Measurements from ENCODE around the gene CDYL2. TPM values are rescaled to one million over a fixed set of nuclear protein-coding genes. Genes with fewer than 3 reads are reported as not detected.
A peak's percentile ranks its signal among the peaks of the same experiment; 100 is the strongest.
"Not testable (repeated sequence)": the region's sequence is repeated elsewhere in the genome, so short reads cannot be mapped to it uniquely, and the experiment has no call there.

Gene CDYL2
- total RNA-seq, 2 donors from 2014 or later = 12.1 to 16.0 TPM

GRCh38 chr16:80815278-80815677 is 10.9 kb upstream of the CDYL2 start:
- DNase-seq (ENCODE audit: low spot score); intact Hi-C loops (cut with DNase I): not testable (repeated sequence)

DNA sequence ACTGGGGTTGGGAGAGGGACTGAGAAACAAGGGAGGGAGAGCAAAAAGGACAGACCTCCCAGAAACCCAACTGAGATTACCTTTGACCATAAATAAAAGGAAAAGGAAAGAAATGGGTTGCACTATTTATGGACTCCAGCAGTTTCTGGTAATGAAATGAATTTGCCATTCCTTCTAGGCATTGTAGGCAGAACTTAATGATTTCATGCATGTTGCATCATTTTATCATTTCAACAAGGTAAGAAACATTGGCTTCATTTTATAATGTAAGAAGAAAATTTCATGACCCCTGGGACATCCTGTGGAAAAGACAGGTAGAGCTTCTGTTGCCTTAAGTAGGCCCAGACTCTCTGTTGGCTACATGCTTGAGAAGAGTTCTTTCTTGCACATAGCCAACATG is 8.2 kb upstream of the CDYL2 start:
- DNase-seq (ENCODE audit: low spot score) = no peak
- intact Hi-C loops (cut with DNase I) = no loop called here

GRCh38 chr16:80809366-80809765 is 5.0 kb upstream of the CDYL2 start:
- no peak for DNase-seq (ENCODE audit: low spot score)
- intact Hi-C loops (cut with DNase I) = no loop called here

GRCh38 chr16:80807906-80808305 is 3.5 kb upstream of the CDYL2 start:
- intact Hi-C loops (cut with DNase I) = no loop called here
- DNase-seq (ENCODE audit: low spot score) = no peak

DNA sequence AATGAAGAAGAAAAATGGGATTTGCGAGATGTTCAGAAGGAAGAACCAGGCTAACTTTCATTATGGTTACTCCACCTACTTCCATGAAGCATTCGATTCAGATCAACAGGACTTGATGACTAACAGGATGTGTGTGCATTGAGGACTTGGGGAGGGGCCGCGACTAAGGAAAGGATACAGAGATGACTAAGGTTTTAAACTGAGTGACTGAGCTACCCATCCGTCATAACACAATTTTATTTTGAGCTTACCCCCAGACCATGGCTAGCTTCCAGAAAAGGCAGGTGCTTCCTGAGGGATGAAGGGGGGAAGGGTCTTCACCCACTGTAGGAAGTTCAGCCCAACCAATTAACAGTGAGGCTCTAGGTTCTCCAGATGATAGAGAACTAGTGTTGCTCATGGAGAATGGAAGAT is 2.5 kb upstream of the CDYL2 start:
- intact Hi-C loops (cut with DNase I) = no loop called here
- no peak for DNase-seq (ENCODE audit: low spot score)

GRCh38 chr16:80806289-80806688 is 1.9 kb upstream of the CDYL2 start:
- no peak for DNase-seq (ENCODE audit: low spot score)
- intact Hi-C loops (cut with DNase I) = no loop called here

- DNase-seq (ENCODE audit: low spot score) = peak; percentile 85
- intact Hi-C loops (cut with DNase I) = no loop called here
Measured at GRCh38 chr16:80804056-80804525, 307 bp downstream of the CDYL2 start.

- no peak for DNase-seq (ENCODE audit: low spot score)
- intact Hi-C loops (cut with DNase I) = no loop called here
Measured at GRCh38 chr16:80803339-80804055, 901 bp downstream of the CDYL2 start.

DNA sequence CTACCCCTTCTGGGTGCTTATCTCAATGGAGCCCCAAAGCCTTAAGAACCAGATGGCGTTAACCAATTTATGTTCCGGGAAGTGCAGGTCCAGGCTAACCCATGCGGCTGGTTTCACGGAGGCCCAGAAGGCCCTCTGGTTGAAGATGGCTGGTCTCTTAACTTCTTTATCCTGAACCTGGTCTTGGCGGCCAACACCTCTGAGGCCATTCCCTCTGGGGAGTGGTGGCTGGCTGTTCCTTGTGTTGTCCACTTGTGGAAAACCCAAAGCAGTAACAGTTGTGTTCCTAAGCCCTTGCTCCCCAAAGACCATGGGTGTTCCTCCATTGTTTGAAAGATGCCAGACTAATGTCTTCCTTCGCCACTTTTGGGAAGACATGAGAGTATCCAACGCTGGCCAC is 1.5 kb downstream of the CDYL2 start:
- DNase-seq (ENCODE audit: low spot score) = no peak
- intact Hi-C loops (cut with DNase I) = no loop called here

DNA sequence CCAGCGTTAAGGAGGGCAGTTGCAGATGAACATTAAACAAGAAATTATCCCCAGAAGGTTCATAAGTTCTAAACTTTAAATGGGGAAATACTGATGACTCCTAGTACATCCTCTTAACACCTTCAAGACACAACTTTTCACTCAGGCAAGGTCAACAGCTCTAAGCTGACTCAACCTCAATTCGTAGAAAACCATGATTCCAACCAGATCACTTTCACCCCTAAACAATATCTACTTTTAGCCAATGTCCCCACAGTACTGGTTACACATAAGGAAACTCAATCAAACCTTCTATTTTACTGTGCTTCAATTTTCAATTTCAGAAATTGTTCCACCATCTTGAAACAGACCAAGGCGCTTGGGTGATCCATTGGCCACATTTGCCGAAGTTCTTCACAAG is 2.3 kb downstream of the CDYL2 start:
- intact Hi-C loops (cut with DNase I) = no loop called here
- no peak for DNase-seq (ENCODE audit: low spot score)

- no peak for DNase-seq (ENCODE audit: low spot score)
- intact Hi-C loops (cut with DNase I) = no loop called here
Measured at GRCh38 chr16:80794071-80794470, 10.3 kb downstream of the CDYL2 start.

DNA sequence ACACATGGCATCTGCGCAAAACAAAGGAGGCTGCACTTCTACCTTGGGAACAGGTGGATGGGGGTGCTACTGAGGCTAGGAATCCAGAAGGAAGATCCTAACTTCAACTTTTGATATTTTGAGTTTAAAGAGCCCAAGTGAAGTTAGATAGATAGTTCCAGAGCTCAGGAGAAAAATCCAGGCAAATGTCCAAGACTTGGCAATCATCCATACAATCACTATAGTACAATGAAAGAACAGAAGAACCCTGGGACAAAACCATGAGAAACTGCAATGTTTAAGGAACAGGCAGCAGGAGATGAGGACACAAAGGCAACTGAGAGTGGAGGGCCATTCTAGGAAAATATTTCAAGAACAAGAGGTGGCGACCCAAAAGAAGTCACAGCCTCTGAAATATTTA is 12.4 kb downstream of the CDYL2 start:
- DNase-seq (ENCODE audit: low spot score) = no peak

DNA sequence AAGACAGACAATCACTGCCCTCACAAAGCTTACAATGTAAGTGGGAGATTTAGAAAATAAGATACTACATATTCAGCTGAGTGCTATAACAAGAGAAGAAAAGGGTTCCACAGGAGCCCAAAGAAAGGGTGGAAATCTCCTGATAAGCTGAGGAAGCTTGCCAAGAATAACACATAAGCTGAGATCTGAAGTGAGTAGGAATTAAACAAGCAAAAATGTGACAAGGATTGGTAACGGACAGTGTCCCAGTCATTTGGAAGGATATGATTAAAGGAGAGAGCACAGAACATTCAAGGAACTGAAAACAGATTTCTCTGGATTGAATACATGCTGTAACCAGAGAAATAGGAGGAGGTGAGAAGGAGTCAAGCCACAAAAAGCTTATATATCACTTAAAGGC is 13.0 kb downstream of the CDYL2 start:
- DNase-seq (ENCODE audit: low spot score) = no peak
- intact Hi-C loops (cut with DNase I) = no loop called here

More for the DNA sequence above, 12.4 kb downstream of the CDYL2 start:
- intact Hi-C loops (cut with DNase I) = no loop called here

DNA sequence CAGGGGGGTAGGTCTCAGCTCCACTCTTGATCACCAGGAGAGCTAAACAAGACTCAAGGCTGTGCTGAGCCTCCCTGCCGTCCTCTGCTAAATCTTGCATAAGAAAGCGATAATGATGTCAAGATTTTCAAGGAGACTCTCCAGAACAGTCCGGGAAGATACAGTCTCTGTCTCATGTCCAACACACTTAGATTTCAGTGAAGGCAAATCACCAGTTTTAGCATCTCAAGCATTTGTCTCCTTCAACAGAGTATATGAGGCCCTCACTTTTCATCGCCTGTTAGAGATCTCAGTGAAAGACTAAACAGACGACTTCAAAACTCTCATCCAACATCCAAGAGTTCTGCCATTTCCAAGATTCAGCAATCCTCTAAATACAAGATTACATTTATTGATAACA is 13.6 kb downstream of the CDYL2 start:
- DNase-seq (ENCODE audit: low spot score) = no peak
- intact Hi-C loops (cut with DNase I) = no loop called here

- DNase-seq (ENCODE audit: low spot score) = no peak
- intact Hi-C loops (cut with DNase I) = no loop called here
Measured at GRCh38 chr16:80788027-80788426, 16.4 kb downstream of the CDYL2 start.

DNA sequence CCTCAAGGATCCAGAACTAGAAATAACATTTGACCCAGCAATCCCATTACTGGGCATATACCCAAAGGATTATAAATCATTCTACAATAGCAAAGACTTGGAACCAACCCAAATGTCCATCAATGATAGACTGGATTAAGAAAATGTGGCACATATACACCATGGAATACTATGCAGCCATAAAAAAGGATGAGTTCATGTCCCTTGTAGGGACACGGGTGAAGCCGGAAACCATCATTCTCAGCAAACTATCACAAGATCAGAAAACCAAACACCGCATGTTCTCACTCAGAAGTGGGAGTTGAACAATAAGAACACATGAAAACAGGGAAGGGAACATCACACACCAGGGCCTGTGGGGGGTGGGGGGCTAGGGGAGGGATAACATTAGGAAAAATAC is 17.8 kb downstream of the CDYL2 start:
- DNase-seq (ENCODE audit: low spot score); intact Hi-C loops (cut with DNase I): not testable (repeated sequence)

GRCh38 chr16:80784951-80785350 is 19.4 kb downstream of the CDYL2 start:
- intact Hi-C loops (cut with DNase I) = no loop called here
- no peak for DNase-seq (ENCODE audit: low spot score)

DNA sequence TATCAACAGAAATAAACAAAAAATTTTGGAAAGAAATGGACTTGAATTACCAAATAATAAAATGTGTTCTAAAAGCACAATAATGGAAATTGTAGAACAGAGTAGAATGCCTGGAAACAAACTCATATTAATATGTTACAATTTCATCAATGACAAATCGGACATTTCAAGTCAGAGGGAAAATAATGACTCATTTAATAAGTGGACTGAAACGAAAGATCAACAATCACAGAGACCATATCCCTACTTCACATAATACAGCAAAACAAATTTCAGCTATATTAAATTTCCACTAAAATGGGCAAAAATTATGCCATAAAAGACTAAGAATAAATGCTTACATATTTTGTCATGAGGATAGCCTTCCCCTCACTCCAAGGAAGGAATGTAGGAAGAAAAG is 25.7 kb downstream of the CDYL2 start:
- no peak for DNase-seq (ENCODE audit: low spot score)
- intact Hi-C loops (cut with DNase I) = no loop called here

- no peak for DNase-seq (ENCODE audit: low spot score)
- intact Hi-C loops (cut with DNase I) = no loop called here
Measured at GRCh38 chr16:80776856-80777255, 27.5 kb downstream of the CDYL2 start.

GRCh38 chr16:80775450-80775849 is 28.9 kb downstream of the CDYL2 start:
- intact Hi-C loops (cut with DNase I) = no loop called here
- DNase-seq (ENCODE audit: low spot score) = no peak

- intact Hi-C loops (cut with DNase I) = no loop called here
- no peak for DNase-seq (ENCODE audit: low spot score)
Measured at GRCh38 chr16:80766798-80767197, 37.6 kb downstream of the CDYL2 start.

Measured in posterior vena cava (tissue), 2 donors.